HG03196 (cell line): ENCODE measurements around the gene KCNIP2.

Source experiments
- ATAC-seq: cut with Tn5 transposase; IDR thresholded peaks from one replicate; pipeline ENCODE4 v1.9.1; 2021; ENCODE audit not compliant: unreplicated experiment

The KCNIP2 gene

DNA sequence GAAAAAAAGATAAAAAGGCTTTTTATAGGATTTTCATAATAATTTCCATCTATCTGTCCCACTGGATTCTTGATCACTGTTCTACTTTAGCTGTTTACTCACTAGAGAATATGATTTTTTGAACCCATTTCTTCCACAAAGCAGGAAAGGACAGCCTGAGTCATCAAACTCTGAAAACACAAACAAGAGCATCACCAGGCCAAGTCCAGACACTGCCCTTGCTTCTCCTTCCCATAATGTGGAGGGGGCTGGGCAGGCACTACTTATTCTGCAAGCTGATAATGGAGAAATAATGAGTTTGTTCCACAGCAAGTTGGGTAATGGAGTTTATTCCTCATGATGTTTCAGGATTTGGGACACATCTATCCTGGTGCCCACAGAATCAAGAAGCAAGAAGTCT is 13.0 kb upstream of the KCNIP2 start:
- ATAC-seq, result no peak

DNA sequence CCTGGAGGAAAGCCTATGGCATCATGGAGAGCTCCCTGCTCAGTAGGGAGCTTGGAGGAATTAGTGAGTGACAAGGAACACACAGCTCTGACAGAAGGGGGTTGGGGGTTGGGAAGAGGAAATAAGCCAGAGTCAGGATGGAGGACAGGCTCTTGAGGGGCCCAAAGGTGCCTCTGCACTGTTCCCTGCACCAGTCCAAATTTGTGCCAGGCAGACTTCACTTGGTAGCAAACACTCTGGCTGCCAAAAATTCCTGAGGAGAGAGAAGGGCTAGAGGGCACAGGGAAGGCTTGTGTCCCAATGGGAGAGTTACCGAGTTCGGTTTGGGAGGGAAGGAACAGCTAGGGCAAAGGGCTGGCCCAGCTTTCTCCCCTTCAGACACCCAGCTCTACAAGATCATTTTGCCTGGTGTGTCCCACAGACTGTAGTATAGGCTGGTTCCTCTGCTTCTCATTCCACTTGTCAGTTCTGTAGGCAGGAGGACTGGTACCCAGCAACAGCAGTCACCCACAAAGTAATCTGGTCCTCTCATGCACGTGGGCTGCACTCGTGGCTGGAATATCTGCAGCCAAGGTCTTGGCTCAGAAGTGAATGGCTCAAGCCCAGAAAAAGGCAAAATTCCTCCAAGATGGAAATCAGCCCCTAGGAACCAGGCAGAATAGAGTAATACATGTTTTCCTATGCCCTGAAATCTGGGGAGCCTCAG is 8.0 kb upstream of the KCNIP2 start:
- no peak for ATAC-seq

DNA sequence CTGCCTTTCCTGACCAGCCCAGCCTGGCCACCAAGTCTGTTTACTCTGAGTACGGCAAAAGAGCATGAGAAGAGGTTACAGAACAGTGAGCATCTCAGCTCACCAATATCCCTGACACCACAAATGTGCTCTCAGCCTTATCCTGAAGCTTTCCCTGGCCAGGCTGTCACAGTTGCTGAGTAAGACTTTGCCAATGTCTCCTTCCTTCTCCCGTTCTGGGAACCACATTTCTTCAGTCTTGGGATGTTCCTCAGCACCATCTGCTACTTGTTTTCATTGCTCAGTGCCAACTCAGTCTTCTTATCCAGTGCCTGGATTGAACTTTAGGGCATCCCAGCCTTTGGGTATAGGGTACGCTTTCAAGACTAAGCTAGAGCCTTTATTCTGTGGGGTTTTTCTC is 7.1 kb upstream of the KCNIP2 start:
- no peak for ATAC-seq

DNA sequence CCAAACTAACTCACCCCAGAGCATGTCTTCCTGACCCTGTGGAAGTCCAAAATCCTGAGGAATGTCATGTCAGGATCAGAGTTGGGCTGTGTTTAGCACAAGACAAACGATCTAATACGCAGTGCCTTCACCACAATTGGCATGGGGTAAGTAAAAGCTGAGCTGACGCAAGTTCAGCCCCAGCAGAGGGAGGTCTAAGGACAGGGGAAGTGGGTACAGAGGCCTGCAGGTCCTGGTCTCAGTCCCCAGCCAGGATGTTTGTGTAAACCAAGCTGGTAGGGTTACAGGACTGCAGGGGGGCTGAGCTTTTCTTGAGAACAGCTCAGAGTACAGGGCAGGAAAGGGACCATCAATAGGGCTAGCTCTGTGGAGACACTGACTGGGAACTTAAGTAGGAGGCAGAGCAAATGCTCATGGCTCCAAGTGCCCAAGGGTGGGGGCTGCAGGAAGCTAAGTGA is 5.3 kb upstream of the KCNIP2 start:
- no peak for ATAC-seq

DNA sequence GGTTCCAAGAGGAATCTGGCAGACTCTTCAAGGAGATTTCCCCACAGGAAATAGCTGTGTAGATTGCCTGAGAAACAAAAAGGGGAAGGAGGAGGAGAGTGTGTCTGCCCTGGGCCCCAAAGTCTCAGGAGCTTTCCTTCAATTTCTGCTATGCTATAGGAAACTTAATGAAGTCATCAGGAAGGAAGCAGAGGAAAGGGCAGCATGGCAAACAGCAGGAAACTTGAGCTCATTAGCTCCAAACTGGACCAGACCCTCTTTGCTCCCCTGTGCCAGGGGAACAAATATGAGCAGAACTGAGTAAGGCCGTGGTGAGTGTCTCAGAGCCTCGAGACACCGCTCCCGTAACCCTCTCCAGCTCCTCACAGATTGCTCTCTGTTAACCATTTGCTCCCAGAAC is 4.8 kb upstream of the KCNIP2 start:
- no peak for ATAC-seq

DNA sequence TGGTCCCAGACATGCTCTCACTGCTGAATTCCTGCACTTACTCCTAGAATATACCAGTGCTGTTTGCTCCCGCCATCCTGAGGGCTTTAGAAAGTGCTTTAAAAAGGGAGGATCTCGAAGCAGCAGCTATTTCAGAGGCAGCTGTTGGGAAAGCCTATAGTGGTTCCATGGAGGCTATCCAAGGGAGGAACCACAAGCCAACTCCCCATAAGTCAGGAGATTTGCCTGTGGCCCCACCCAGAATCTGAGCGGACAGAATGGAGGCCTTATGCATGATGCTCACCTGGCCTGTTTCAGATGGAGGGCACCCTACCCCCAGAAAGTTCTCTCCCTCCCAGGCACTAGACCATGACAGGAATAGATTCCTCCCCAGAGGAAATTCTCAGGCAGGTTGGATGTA is 2.3 kb upstream of the KCNIP2 start:
- ATAC-seq, result no peak

DNA sequence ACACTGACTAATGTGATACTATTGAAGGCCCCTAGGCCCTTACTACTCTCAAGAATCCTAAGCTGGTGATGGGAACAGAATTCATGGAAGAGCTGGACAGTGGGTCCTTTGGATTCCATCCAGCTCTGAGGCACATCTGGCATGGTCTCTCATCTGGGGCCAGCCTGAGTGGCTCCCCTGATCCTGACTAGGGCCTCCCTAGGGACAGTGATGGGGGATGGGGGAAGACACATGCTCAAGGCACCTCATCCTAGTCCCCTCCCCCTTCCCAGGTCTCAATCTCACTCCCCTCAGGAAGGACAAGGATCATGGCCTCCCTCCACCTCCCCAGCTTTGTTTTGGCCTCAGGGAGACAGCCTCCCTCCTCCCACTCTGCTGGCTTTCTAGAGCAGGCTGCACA is 1.8 kb downstream of the KCNIP2 start:
- ATAC-seq, result no peak

DNA sequence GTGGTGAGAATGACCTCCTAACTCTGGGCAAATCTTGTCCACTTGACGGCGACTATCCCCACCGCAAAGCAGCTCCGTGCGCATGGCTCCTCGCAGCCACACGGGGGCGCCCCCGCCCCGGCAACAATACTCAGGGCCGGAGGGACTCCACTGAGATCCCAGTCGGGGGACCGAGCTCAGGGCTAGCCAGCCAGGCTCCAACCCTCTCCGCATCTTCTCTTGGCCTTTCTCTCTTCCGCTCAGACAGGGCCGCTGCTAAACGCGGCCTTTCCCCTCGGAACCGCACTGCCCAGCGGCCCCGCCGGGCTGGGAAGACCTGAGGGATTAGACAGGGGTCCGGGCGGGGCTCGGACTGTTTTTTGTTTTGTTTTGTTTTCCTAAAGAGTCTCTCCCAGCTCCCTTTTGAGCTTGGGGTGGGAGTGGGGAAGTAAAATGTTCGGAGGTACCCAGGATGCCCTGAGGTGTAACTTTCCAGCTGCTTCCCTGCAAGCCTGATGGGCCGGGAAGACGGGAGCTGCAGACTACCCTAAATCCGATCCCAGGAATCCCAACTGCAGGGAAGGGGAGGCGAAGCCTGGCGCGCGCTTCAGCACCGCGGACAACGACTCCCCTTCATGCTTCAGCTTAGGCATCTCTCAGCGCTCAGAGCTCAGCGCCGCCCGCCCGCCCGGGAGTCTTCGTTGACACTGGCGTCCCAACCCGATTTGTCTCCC is 2.7 kb downstream of the KCNIP2 start:
- peak; percentile 74 for ATAC-seq

DNA sequence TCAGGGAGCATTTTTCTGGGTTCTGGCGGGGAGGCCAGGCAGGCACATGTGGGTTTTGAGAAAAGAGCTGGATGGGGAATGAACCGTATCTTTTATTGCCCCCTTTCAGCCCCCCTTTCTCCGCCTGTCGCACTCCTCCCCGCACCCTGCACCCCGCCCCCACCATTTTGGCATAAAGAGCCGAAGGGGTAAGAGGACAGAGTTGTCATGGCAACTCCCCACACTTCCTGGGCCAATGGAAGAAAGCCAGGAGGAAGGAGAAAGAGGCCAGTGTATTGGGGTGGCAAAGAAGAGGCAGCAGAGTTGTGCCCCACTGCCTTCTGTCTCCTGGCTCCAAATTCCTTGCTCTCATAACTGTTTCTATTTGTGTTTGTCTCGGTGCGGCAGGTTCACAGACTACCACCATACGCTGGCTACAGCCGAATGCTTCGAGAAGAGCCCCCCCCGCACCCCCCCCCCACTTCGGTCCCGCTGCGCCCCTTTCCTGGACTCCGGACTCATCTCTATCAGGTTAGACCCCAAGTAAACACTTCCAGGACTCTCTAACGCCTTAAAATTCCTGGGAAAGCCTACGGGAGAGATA is 3.4 kb downstream of the KCNIP2 start:
- no peak for ATAC-seq

DNA sequence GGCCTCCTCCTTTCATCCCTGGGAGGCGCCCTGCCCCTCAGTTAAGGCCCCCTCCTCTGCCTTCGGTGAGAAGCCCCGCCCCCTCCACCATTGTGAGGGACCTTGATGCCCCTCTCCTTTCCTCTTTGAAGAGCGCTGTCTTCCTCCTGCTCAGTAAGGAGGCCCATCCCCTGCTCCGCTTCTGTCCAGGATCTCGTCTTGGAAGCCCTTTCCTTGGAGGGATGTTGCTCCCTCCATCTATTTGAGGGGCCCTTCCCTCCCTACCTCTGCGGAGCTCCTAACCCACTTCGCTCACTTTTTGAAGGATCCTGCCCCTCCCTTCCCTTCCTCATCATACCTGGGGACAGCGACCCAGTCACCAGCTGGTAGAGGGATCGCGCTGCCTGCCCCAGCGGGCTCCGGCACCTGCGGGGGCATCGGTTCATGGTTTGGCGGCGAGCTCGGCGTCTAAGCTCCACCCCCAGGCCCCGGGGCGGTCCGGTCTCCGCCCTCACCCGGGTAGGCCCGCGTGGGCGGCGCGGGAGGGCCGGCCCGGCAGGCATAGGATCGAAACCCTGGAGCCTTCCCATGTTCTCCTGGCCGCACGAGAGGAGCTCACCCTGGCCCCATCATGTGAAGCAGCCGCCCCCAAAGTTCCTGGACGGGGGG is 4.1 kb downstream of the KCNIP2 start:
- no peak for ATAC-seq

DNA sequence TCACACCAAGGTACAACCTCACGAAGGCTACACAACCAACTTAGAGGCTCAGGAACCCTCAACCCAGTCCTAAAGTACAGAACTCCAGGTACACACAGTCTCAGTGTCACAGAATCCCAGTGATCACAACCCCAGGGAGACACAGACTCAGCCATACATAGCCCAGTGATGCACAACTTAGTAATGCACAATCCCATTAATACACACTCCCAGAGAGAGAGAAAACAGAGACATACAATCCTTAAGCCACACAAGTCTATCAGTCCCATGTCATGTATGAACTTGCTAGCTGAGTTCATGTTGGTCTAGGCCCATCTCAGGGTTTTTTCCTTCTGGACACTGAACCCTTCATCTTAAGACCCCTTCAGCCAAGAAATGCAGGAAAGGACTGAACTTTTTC is 4.6 kb downstream of the KCNIP2 start:
- no peak for ATAC-seq

DNA sequence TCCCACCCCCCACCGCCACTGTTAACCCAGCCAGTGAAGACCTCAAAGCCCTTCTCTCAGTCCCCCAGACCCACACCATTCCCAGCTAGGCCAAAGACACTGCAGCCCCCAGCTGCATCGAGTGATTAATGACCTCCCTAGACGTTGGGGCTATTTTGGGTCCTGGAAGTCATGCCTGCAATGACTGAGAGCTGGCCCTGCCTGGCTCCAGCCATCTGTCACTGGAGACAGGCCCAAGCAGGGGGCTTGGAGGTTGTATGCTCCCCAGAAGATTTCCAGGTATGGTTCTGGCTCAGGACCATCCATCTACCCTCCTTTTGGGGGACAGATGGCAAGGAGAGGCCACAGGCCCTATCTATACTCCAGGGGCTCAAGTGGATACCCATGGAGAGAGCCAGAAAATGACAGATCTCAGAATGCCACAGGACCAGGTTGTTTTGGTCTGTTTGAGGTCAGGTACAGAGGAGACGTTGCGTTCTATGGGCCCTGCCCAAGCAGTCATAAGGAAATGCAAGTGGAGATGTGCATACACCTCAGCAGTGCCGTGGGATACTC is 5.1 kb downstream of the KCNIP2 start:
- no peak for ATAC-seq

DNA sequence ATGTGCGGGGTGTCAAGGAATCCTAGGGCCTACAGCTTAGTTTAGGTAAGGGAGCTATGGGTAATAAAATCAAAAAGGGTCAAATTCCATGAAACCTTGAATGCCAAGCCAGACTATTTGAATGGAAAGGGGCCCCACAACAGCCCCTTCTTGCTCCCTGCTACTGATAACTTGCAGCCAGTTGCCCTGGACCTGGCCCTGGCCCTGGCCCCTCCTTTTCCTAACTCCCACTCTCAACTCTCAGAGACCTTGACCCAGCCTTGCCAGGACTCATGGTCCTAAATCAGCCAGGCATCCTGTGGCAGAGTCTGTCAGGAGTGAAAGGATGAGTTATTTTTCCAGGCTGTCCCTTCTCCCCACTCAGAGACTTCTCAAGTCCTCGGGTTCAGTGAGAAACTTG is 5.9 kb downstream of the KCNIP2 start:
- ATAC-seq, result no peak

DNA sequence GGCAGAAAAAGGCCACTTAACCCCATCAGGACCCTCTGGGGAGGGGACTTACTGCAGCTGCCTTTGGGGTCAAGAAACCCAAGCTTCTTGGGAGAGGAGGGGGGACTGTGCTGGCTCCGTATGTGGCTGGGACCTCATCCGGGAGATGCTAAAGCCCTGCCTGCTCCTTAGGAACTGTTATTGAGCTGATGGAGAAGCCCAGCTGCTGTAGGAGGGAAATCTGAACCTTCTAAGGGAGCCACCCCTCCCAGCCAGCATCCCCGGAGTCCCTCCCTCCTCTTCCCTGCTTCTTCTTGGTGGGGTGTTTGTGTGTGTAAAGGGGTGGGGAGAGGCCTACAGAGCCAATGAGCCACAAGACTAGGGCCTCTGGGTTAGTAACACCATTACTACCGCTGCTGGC is 8.2 kb downstream of the KCNIP2 start:
- ATAC-seq, result no peak

DNA sequence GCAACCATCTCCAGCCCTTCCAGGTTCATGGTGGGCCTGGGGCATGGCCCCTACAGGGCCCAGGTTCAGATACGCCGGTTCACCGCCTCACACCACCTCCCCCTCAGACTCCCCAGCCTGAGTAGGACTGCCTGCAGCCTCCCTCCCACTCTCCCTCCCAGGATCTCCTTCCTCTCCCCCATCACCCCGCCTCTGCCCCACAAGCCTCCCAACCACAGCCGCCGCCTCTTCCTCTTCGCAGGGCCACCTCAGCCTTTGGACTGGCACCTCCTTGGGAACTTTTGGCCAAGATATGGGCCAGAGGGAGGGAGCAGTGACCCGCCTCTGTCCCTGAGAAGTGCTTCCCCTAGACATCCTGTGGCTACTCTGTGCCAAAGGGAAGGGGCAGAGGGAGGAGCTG is 9.3 kb downstream of the KCNIP2 start:
- no peak for ATAC-seq

DNA sequence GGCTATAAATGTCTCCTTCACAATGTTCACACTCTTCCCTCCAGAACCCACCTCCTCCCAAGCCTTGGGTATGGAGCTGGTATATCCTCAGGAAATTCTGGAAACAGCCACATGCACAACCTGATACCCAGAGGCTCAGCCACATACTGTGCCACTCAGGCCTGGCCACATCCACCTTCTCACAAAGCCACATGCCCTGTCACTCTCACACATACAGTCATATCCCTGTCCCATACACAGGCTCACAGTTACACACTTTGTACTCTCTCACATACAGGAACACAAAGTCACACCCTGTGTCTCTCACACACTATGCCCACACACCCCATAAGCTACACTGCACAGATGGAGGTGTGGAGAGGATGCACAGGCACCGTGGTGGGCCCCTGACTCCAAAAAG is 10.1 kb downstream of the KCNIP2 start:
- no peak for ATAC-seq

DNA sequence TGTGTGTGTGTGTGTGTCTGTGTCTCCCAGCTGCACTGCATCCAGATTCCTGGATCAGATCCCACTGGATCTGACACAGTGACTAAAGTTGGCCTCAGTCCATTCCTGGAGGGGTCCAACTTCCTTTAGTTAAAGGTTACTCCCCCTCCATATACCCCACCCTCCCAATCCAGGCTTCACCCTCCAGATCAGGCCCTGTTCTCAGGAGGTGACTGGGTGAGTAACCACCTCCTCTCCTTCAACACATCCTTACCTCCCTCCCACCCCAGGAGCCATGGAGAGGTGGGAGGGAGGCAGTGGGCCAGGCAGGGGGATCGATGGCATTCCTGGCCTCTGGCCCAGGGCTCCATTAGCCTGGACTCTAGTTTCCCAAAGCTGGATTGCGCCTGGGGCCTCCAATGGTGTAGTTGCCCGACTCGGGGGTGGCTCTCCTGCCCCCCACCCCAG is 11.3 kb downstream of the KCNIP2 start:
- no peak for ATAC-seq

DNA sequence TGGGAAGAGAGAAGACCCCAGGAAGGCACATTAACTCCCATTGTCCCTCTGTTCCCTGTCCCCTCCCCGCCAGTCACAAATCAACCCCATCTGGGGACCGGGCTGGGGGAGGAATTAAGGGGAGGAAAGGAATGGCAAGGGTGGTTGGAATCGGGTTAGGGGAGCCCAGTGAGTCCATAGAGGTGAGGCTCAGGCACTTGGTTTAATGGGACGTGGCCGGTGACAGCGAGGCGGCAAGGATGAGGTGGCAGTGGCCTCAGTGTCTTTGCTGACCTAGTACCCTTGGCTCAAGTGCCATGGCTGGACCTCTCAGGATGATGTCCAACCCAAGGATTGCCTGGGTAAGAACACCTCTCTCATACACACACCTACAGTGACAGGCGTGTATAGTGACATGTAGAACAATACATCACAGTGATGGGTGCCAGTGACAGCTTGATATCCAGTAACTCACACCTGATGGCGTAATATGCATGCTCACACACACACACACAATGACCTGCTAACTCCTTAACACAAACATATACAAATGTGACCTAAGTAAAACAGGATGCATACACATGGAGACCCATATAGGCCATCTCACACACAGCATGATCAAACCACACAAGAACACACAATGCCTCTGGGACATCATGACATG is 12.3 kb downstream of the KCNIP2 start:
- ATAC-seq, result no peak

DNA sequence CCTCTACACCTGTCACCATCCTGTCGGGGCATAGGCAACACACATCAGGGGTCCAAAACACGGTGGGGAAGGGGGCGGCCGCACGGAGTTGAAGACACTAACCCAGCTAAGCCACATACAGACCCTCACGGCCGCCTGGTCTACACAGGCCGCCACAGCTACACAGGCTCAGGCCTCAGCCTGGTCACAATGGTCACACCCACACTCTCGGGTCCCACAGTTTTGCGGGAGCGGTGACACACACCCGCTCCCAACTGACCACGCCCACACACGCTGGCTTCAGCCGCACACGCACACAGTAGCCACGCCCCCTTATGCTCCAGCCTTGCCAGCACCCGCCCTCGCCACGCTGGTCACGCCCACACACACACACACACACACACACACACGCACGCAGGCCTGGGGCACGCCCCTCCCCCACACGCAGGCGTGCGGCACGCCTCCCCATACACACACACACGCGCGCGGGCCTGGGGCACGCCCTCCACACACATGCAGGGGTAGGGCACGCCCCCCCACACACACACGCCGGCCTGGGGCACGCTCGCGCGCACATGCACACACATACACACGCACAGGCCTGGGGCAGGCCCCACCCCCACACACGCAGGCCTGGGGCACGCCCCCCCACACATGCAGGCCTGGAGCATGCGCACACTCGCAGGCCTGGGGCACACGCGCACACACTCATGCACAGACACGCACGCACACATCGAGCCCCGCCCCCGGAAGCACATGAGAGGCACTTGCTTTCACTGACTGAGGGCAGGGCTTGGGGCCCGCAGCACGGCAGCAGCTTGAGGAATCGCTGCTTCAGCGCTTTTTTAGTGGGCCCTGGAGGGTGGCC is 13.1 kb downstream of the KCNIP2 start:
- ATAC-seq, result peak; percentile 51
